HG02798 (cell line): ENCODE measurements around the gene ANKH.

Experiments
- ATAC-seq: cut with Tn5 transposase; IDR thresholded peaks from one replicate; pipeline ENCODE4 v1.9.1; 2021; ENCODE audit warnings: mild to moderate bottlenecking; ENCODE audit not compliant: unreplicated experiment, poor library complexity

Gene ANKH

DNA sequence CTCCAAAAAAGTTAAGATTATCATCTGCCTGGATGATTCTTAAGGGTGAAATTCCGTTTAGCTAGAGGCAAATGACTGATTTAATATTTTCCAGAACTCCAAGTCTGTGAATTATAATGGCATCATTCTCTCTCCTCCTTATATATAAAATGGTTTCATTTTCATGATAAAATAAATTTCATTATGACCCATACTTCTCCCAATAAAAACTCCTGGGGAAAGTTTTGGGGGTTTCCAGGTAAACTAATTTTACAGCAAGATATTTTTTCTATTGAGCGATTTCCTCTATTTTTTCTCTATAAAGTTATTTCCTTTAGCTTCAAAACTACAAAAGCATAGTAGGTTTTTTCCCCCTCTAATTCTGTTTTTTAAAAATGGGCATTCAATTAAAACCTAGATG, 214.7 kb downstream of the ANKH start:
- no peak for ATAC-seq

DNA sequence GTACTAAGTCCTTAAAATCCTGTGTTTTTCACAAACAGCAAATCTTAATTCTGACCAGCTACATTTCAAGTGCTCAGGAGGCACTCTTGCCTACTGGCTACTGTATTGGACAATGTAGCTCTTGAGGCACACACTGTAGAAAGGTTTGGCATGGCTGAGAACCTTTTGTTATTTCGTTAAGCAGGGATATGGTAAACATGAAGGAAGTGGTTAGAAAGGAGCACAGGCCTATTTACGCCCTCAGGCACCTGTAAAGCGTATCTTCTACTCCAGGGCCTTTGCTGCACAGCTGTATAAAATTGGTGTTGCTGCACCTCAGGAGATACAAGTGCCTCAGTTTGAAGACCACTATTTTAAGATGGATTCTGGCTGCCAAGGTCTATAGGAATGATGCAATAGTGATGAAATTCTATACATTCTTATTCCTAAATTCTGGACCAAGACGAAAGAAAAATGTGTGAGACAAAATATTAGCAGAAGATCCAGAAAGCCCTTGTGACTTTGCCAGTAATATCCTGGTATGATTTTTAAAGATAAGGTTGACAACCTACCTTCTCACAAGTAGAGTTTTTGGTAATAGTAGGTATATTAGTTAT, 216.3 kb downstream of the ANKH start:
- ATAC-seq = no peak
